Cardiac septum (tissue), 1 donor: Measurements from ENCODE around the gene ARHGEF2. TPM values are rescaled to one million over a fixed set of nuclear protein-coding genes. Genes with fewer than 3 reads are reported as not detected.

Source experiments
- DNase-seq: peaks from one replicate; pipeline ENCODE4 v3.0.0-alpha.2; 2020; ENCODE audit warnings: low spot score
- intact Hi-C: fragments of 100-400 bp; cut with DNase I; formaldehyde crosslinking; loops from one replicate; pipeline ENCODE4 v1.14.0; 2022
- total RNA-seq: library from RNA; stranded (reverse); fragmentation: NEBNext Ultra II Directional; extraction: Animal tissue kit (Norgen Biotek cat#: 25700); gene quantifications from one replicate; pipeline ENCODE4 v1.2.1, GENCODE V29; 2021
- donor health status: DM: no; HTN: no; CAD: no.

Gene ARHGEF2
- total RNA-seq, 1 donor from 2014 or later: 95.9 TPM

DNA sequence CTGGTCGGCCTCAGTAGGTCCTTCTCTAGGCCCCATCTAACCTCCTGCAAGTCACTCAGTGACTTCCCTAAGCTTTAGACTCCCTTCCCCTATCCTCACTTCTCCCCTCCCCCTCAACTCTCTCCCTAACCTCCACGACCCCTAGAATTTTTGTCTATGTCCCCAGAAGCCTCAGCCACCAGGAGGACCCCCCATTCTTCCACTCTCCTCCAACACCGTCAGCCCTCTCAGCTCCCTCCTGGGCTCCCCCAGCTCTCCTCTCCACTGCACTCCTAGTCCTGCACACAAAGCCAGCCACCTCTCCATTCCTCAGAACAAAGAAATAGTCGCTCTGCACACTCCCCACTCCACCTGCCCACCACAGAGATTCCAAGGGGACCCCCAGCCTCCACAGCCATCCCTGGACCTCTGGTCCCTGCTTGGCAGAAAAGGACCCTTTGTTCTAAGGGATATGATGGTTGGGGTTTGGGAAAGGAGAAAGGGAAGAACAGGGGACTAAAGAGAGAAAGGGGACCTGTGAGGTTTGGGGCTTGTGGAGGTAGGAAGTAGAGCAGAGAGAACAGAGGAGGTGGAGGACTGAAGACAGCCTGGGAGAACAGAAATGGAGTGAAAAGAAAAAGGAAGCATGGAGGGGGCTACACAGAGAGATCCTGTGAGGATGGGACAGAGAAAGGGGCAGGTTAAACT is 2.8 kb downstream of the ARHGEF2 start:
- no peak for DNase-seq

DNA sequence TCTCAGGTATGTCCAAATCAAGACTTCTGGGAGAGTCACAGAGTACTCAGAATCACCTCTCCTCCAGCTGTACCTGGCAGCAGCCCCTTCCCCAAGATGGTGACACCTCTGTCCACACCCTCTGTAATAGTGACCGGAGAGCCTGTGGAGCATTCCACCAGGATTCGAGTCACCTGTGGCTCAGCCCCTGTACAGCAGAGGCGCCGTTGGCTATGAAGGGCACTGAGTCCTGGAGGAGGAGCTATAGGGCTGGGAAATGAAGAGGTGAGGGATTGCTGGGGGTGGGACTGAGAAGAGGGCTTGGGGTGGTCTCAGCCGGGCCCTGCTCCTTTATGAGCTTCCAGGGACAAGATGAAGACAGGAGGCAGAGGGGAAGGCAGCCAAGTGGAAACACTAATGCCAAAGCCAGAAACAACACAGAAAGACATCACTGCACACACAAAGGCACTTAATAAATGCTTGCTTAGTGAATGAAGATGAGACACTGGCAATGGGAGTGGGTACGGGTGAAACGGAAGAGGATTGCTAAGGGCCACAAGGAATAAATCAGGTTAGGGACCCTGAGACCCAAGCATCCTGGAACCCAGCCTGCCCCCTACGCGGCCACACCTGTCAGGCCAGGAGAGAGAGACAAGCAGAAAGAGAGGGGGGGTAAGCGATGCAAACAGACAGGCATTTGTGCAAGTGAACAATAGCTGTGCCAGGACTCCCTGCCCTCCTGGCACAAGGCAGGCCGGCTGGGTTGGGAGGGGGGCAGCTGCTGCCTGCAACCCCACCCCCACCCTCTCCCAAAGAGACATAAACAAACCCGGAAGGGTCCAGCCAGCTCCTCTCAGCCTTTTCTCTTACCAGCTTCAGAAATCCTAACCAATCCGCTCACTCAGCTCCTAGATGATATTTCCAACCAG is 3.9 kb downstream of the ARHGEF2 start:
- intact Hi-C loops: loop anchor here (5.0 kb wide), 1 partner anchor 138 kb away; the partner anchor contains the start of gene LMNA
- DNase-seq: peak; percentile 57

More for the DNA sequence above, 2.8 kb downstream of the ARHGEF2 start:
- intact Hi-C loops: loop anchor here (5.0 kb wide), 1 partner anchor 137 kb away; the partner anchor contains the start of gene LMNA

DNA sequence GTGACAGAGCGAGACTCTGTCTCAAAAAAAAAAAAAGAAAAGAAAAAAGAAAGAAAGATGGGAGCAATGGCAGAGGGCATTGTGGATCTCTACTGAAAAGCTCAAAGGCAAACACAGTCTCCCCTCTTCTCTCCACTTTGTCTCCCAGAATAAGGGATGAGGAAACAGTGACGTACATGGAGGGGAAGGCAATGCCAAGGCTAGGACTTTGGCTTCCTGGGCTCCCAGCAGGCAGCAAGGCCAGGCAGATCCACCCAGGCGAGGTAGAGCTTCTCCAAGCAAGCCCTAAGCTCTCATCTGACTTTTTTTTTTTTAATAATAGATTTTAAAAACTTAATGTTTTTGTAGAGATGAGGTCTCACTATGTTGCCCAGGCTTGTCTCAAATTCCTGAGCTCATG is 4.6 kb downstream of the ARHGEF2 start:
- no peak for DNase-seq
- intact Hi-C loops: no loop called here

DNA sequence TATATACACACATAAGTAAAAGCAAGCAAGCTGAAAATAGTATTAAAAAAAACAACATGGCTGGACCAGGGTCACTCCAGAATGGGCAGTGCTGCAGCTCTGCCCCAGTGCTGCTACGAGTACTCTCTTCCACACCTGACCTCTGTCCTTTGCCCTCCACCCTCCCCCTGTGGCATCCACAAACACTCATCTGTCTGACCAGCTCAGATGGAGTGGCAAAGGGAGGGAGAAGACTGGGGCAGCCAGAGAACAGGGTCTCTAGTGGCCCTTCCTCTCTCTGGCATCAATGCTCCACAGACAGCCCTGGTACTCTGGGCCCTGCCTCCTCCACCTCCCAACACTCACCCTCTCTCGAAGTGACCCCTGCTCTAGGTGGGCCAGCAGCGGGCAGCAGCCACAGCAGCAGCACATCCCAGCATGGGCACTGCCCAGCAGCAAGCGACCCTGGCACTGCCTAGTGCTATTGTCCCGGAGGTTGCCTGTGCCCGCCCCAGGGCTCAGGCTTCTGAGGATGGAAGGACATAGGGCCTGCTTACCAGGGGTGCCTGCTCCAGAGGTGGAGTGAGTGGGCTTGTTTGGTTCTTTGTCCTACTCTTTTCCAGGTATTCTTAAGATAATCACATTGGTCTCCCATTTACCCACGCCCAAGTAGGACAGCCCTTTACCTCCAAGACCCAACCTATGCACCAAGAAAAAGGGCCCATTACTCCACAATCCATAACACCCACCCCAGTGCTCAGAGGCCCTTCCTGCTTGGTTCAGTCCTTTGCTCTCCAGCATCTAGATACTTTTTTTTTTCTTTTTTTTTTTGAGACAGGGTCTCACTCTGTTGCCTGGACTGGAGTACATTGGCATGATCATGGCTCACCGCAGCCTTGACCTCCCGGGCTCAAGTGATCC is 6.2 kb downstream of the ARHGEF2 start:
- DNase-seq: no peak
- intact Hi-C loops: no loop called here

DNA sequence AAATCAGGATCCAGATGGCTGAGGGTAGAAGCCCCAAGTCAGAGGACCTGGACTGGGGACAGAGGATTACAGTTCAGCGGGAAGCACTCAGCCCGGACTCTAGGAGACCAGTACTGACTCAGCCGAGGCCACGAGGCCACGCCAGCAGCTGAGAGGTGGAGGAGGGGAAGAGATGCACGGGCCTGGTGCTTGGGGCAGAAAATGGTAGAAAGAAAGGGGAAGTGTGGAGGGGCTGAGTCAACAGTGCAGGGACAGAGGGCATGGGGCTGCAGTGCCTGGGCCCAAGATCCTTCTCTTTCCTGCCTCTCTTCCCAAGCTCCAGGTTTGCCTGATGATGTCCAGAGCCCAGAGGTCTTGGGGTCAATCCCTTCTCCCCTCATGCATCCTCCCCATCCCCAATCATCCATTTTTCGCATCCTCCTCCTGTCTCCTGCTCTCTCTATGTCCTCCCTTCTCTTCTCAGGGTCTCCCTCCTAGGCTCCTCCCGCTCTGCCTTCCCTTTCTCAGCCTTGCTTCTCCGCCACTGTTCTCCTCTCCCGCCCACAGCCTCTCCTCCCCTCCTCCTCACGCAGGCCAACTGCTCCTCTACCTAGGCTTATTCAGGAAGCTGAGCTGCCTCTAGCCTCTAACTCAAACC is 7.7 kb downstream of the ARHGEF2 start:
- intact Hi-C loops: no loop called here
- peak; percentile 93 for DNase-seq

DNA sequence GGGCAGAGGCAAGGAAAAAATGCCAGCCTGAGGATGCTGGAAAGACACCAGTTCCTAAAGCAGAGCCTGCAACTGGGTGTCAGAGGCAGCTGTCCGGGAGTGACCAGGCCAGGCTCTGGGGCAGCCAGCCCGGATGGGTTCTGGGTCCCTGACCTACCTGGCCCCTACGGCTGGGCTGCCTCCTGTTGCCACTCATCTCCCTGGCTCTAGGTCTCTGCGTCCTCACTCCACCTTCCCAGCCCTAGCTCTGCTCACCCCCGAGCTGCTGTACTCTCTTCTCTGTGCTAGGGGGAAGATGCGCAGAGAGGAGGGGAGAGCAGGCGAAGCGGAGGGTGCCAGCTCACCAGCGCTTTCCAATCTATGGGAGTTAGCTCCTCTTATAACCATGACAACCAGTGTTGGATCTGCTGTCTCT is 9.0 kb downstream of the ARHGEF2 start:
- intact Hi-C loops: no loop called here
- DNase-seq: no peak

DNA sequence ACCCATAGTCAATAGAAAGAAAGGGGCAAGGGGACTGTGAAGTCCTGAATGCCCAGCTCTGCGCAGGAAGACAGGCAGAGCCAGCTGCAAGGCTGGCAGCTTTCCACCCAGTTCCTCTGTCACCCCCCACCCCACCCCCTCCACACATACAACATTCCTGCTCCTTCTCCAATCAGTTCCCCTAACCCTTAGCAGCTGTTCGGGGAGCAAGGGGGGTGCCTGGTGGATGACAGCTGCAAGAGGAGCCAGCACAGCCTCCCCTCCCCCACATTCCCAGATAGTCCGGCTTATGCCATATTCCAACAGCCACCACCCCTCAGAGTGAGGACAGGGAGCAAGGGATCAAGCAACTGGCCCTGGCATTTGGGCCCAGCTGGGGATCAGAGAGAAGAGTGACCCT is 9.7 kb downstream of the ARHGEF2 start:
- intact Hi-C loops: no loop called here
- no peak for DNase-seq

DNA sequence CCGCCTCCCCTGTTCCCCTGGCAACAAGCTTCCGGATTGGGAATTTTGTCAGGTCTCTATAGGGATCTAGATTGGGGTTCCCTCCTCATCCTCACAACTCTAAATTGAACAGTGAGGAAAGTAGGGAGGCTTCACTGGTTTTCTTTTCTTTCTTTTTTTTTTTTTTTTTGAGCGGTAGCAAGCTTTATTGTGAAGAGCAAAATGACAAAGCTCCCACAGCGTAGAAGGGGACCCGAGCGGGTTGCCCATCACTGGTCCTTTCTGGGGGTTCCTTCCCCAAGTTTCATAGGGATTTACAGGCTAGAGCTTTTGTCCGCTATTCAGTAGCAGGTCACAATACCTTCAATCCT is 10.3 kb downstream of the ARHGEF2 start:
- no peak for DNase-seq
- intact Hi-C loops: no loop called here

DNA sequence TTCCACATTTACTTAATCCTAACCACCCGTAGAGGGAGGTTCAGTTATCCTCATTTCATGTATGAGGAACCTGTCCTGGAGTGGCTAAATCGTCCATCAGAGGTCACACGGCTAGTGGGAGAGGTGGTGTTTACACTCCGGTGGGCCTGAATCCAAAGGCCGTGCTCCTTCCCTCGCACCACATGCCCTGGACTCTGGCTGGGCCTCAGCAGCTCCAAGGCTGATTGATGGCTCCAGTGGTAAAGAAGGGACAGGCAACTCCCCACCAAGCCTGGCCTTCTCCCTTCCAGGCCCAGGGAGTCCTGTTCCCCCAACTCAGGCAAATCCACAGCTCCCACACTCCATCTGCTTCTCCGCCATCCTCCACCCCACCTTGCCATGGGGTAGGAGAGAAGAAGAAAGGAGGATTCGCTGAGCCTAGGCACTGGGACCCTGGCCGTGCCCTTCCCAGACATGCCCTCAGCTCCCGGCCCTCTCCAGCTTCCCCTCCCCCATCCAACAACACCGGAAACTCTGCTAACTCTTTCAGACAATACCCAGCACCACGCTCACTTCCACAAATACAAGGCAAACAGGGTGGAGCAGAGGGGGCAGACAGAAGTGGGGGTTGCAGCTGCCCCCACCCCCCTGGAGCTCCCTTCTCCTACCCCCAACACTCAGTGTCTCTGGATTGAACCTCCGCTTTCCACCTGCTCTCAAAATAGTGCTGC is 10.9 kb downstream of the ARHGEF2 start:
- peak; percentile 83 for DNase-seq
- intact Hi-C loops: loop anchor here (1.0 kb wide), 1 partner anchor 11 kb away; the partner anchor contains the start of gene ARHGEF2

DNA sequence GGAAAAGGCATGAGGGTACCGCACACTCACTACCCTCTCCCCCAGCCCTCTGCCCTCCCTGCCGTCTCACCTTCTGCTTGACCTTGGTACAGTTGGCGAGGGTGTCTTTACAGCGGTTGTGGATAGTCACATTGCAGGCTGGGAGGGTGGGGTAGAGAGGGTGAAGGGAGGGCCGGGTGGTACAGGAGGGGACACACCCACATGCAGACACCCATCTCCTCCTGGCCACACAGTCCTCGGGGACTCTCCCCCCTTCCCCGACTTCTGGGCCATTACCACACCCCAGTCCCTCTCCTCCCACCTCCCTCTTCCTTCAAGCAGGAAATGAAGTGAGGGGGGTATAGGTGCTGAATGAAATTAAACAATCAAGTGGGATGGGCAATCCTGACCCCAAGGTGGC is 11.6 kb downstream of the ARHGEF2 start:
- DNase-seq: no peak
- intact Hi-C loops: loop anchor here (1.0 kb wide), 1 partner anchor 12 kb away; the partner anchor contains the start of gene ARHGEF2

DNA sequence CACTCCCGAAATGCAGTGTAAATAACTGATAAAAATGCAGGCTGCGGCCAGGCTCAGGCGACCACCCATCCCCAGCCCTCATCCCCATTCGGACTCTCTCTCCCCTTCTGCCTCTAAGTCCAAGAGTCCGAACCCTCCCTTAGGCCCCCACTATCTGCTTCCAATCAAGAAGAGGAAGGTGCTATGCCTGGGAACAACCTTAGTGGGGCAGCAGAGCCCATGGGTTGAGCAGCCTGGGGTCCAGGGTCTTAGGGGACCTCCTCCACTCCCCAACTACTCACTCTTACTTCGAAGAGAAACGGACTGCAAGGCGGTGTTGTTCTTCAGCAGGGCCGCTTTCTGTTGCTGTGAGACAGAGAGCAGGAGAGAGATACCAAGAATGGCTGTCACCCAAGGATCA is 12.2 kb downstream of the ARHGEF2 start:
- DNase-seq: no peak
- intact Hi-C loops: no loop called here

DNA sequence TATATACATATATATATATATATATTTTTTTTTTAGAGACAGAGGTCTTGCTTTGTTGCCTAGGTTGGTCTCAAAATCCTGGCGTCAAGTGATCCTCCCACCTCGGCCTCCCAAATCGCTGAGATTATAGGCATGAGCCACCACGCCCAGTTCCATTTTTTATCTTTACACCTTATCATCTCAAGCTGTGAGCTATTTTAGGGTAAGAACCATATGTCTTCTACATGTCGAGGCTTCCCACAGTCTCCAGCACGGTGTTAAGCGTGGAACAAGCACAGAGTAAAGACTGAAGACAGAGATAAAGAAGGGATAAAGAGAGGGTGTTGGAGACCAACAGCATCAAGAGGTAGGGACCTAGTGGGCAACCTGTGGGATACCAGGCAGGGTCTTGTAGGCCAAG is 14.2 kb downstream of the ARHGEF2 start:
- intact Hi-C loops: no loop called here
- no peak for DNase-seq

DNA sequence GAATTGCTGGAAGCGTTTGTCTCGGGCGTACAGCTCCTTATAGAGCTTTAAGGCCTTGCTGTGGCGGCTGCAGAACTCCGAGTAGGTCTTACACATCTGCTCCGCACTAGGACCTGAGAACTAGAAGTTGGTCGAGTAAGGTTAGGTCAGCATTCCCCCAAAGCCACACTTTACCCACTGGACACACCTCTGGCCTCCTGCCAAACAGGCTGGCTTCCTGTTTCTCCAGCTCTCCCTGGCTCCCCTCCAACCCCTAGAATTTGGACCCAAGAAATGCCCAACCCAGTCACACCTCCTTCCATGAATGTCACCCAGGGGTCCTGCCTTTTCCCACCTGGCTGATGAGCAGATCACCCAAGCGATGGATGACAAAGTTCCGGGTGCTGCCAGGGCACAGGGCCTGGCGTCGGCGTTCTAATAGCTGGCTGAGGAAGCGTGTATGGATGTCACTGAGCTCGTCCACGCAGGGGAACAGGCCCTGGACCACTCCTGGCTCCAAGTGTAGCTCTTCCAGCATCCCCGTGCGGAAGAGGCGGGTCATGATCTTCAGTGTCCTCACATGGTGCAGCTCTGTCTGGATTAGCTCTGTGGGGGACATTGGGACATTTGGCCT is 15.6 kb downstream of the ARHGEF2 start:
- intact Hi-C loops: no loop called here

DNA sequence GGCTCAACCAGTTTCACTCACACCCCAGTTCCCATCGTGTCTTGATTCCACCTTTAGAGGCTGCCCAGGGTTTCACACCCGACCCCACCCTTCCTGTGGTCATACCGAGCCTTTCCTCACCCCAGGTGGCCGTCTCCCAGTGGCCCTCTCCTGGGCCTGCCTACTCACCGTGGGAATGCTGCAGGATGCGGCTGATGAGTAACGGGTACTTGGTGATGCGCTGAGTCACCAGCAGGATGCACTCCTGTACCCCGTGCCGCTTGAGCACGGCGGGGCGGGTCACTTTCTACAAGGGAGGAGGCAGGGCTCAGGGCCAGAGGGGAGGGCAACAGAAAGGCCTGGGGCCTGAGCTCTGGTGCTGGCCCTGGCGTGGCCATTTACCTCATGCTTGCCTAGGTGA is 16.4 kb downstream of the ARHGEF2 start:
- DNase-seq: peak; percentile 88
- intact Hi-C loops: loop anchor here (2.0 kb wide), 2 partner anchors 17 to 21 kb away; partner anchors contain the start of genes ARHGEF2 and RXFP4

More for the DNA sequence above, 15.6 kb downstream of the ARHGEF2 start:
- no peak for DNase-seq

DNA sequence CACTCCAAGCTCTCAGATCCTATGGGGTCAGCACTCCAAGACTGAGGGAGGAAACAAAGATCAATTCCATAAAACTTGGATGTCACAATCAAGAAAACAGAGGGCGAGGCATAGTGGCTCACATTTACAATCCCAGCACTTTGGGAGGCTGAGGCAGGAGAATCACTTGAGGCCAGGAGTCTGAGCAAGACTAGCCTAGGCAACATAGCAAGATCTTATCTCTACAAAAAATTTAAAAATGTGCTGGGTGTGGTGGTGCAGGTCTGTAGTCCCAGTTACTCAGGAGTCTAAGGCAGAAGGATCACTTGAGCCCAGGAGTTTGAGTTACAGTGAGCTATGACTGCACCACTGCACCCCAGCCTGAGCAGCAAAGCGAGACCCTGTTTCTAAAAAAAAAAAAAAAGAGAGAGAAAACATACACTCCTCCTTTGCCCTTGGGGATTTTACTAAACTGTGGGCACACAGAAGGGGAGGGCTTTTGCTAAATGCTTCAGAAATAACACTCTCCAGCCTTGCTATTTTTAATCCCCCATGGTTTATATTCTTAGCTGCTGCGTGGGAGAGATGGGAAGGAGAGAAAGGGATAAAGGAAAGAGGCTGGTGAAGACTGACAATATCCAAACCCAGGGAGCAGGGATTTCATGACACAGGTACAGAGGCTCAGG is 18.1 kb downstream of the ARHGEF2 start:
- DNase-seq: no peak
- intact Hi-C loops: loop anchor here (2.0 kb wide), 2 partner anchors 19 kb away; partner anchors contain the start of genes ARHGEF2 and RXFP4

DNA sequence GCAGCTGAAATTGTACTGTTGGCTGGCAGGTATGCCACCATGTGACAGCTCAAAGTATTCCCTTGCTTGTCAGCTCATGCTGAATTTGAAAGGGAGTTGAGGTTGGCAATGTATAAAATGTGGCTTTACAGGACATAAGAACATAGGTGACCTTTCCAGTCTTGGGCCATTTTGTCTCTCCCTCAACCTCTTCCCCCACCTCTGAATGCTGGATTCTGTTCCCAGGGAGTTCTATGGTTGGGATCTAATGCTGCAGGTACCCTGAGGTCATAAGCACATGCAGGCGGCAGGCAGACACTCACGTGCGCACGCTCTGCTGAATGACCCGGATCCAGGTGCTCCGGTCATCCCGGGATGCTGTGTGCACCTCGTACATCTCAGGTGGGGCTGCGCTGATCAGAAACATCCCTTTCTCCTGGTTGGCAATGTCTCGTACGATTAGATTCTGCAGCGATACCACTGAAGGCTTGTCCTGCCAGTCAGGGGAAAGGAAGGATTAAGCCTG is 20.9 kb downstream of the ARHGEF2 start:
- intact Hi-C loops: no loop called here
- no peak for DNase-seq

DNA sequence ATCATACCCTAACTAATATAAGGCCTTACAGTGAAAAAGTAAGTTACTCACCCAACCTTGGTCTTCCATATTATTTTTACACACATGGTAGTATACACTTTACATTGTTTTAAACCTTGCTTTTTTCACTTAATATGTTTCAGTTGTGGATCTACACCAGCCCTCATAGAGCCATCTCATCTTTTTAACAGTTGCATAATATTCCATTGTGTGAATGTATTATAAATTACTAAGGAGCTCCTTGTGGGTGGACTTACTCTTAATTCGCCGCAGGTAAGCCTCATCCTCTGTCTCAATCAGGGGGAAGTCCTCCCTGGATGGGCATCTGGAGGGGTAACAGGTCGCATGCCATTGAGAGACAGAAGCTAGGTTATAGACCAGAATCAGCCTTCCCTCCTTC is 23.7 kb downstream of the ARHGEF2 start:
- DNase-seq: no peak
- intact Hi-C loops: no loop called here
